B cell (primary cell): Measurements from ENCODE around the gene POLR2B. TPM values are rescaled to one million over a fixed set of nuclear protein-coding genes. Genes with fewer than 3 reads are reported as not detected.

ENCODE experiments used
- ATAC-seq: fragments of 200-7000 bp; cut with Tn5 transposase; one replicate; pipeline ENCODE4 v1.10.0; 2021; ENCODE audit warnings: low read depth, mild to moderate bottlenecking, moderate number of reproducible peaks, moderate library complexity
- CTCF ChIA-PET: fragments of 350-600 bp; sonication (Branson Sonifier 250); formaldehyde crosslinking; loops from one replicate; lab custom pipeline; 2021; ENCODE audit warnings: antibody characterized with exemption, inconsistent platforms; lab: Charles Lee
- POLR2A ChIA-PET: fragments of 350-600 bp; sonication (Branson Sonifier 250); formaldehyde crosslinking; loops from one replicate; lab custom pipeline; 2021; ENCODE audit warnings: antibody characterized with exemption; lab: Charles Lee
- DNase-seq: peaks from one replicate; pipeline ENCODE4 v3.0.0; 2013
- H2AFZ ChIP-seq: 2 replicates; pipeline ENCODE4 v1.6.1; 2012; ENCODE audit warnings: mild to moderate bottlenecking, low read depth, low read length; ENCODE audit not compliant: insufficient read depth, poor library complexity, severe bottlenecking
- H3K27ac ChIP-seq, 2 donors: 1 replicate in 1 of 2; 2 replicates in 1 of 2; pipeline ENCODE4 v1.5.1; 2012 to 2013; ENCODE audit warnings: low read length in 2 of 2, mild to moderate bottlenecking in 2 of 2, moderate library complexity in 1 of 2
- H3K27me3 ChIP-seq, 4 experiments: fragments of 200-600 bp in 1 of 4; sonication (generic) in 1 of 4; replicated peaks in 1 of 4; 1 replicate in 2 of 4; 2 replicates in 2 of 4; pipeline versions ENCODE4 v1.6.1 to v1.7.0; 2013 to 2016; ENCODE audit warnings: low read length in 3 of 4, mild to moderate bottlenecking in 2 of 4, mixed read lengths in 1 of 4, moderate library complexity in 1 of 4; ENCODE audit not compliant: insufficient read depth in 4 of 4, control insufficient read depth in 3 of 4; ENCODE audit errors: control extremely low read depth in 1 of 4
- H3K36me3 ChIP-seq, 2 experiments: replicated peaks in 1 of 2; 1 replicate in 1 of 2; 2 replicates in 1 of 2; pipeline versions ENCODE4 v1.6.1 to v1.7.1; 2013; ENCODE audit warnings: low read length in 1 of 2; ENCODE audit not compliant: insufficient read depth in 2 of 2, control insufficient read depth in 1 of 2; ENCODE audit errors: control extremely low read depth in 1 of 2, extremely low read depth in 1 of 2
- H3K4me1 ChIP-seq, 2 donors: fragments of 200-600 bp in 1 of 2; sonication (generic) in 1 of 2; 1 replicate in 1 of 2; 2 replicates in 1 of 2; pipeline versions ENCODE4 v1.5.1 to v1.6.1; 2013 to 2017; ENCODE audit warnings: low read length in 2 of 2; ENCODE audit not compliant: control insufficient read depth in 2 of 2, insufficient read depth in 2 of 2
- H3K4me2 ChIP-seq: replicated peaks from 2 replicates; pipeline ENCODE3; 2012; ENCODE audit warnings: mild to moderate bottlenecking, low read depth, low read length; ENCODE audit not compliant: poor library complexity, severe bottlenecking
- H3K4me3 ChIP-seq, 5 experiments: fragments of 200-600 bp in 1 of 5; sonication (generic) in 1 of 5; 1 replicate in 3 of 5; 2 replicates in 2 of 5; pipeline versions ENCODE4 v1.5.1 to v1.7.0; 2011 to 2016; ENCODE audit warnings: low read length in 4 of 5, mild to moderate bottlenecking in 4 of 5, low read depth in 2 of 5, control low read depth in 1 of 5, moderate library complexity in 1 of 5; ENCODE audit not compliant: insufficient read depth in 1 of 5; ENCODE audit errors: control extremely low read depth in 1 of 5, extremely low read depth in 1 of 5
- H3K79me2 ChIP-seq: fragments of 200-600 bp; sonication (generic); one replicate; pipeline ENCODE4 v1.6.0; 2016; ENCODE audit warnings: low read length; ENCODE audit not compliant: control insufficient read depth, insufficient read depth
- H3K9ac ChIP-seq: fragments of 200-600 bp; sonication (generic); 2 replicates; pipeline ENCODE4 v1.6.1; 2017; ENCODE audit warnings: mild to moderate bottlenecking, low read length, moderate library complexity
- H3K9me3 ChIP-seq, 3 donors: one replicate each; pipeline versions ENCODE4 v1.6.1 to v1.7.1; 2013; ENCODE audit warnings: low read length in 2 of 3; ENCODE audit not compliant: control insufficient read depth in 2 of 3, insufficient read depth in 1 of 3; ENCODE audit errors: control extremely low read depth in 1 of 3
- H4K20me1 ChIP-seq: 2 replicates; pipeline ENCODE4 v1.6.0; 2012; ENCODE audit warnings: mild to moderate bottlenecking, low read length; ENCODE audit not compliant: insufficient read depth, control insufficient read depth, poor library complexity, severe bottlenecking
- H3K27ac Mint-ChIP-seq: one replicate; pipeline ENCODE4 v1.8.0; 2021; ENCODE audit warnings: mixed read lengths
- H3K27me3 Mint-ChIP-seq: one replicate; pipeline ENCODE4 v1.8.0; 2021; ENCODE audit warnings: mixed read lengths
- H3K4me1 Mint-ChIP-seq: one replicate; pipeline ENCODE4 v1.8.0; 2021; ENCODE audit warnings: mixed read lengths
- H3K4me3 Mint-ChIP-seq: one replicate; pipeline ENCODE4 v1.8.0; 2021; ENCODE audit warnings: mixed read lengths
- H3K9me3 Mint-ChIP-seq: one replicate; pipeline ENCODE4 v1.8.0; 2022; ENCODE audit warnings: mixed read lengths; ENCODE audit not compliant: insufficient read depth
- EZH2 ChIP-seq: IDR thresholded peaks from 2 replicates; pipeline ENCODE4 v1.6.1; 2012; ENCODE audit warnings: borderline replicate concordance, low read depth, mild to moderate bottlenecking, moderate library complexity, low read length; ENCODE audit not compliant: insufficient read depth, poor library complexity, severe bottlenecking
- whole genome bisulfite sequencing: methylation state at CpG from one replicate; pipeline ENCODE4 v1.1.5; 2013; ENCODE audit warnings: missing lambda C conversion rate; ENCODE audit not compliant: insufficient coverage; 5-methylcytosine and 5-hydroxymethylcytosine counted together
- intact Hi-C: fragments of 100-400 bp; cut with micrococcal nuclease; formaldehyde crosslinking; loops from one replicate; pipeline ENCODE4 v1.10.0; 2022
- polyA plus RNA-seq: library from polyadenylated mRNA; depleted of rRNA; stranded (reverse); fragments of >200 nt; gene quantifications from 2 replicates; pipeline ENCODE4 v1.2.3, GENCODE V29; 2012
- total RNA-seq, 2 donors: library from RNA; stranded (reverse); fragments of 120-200 nt in 1 of 2; gene quantifications; 1 replicate in 1 of 2; 2 replicates in 1 of 2; pipeline versions ENCODE4 v1.2.3 to v1.2.4, GENCODE V29; 2013 to 2022
- TF ChIP-seq, protein P1 (sequence below): fragments of 200-600 bp; IDR thresholded peaks from one replicate; pipeline ENCODE4 v1.8.0; 2022; ENCODE audit warnings: antibody characterized with exemption, mild to moderate bottlenecking

POLR2B gene
- total and polyA plus RNA-seq, 2 donors (not counting 1 experiment from before 2014, with no cell fraction given): 37.5 to 108 TPM

DNA sequence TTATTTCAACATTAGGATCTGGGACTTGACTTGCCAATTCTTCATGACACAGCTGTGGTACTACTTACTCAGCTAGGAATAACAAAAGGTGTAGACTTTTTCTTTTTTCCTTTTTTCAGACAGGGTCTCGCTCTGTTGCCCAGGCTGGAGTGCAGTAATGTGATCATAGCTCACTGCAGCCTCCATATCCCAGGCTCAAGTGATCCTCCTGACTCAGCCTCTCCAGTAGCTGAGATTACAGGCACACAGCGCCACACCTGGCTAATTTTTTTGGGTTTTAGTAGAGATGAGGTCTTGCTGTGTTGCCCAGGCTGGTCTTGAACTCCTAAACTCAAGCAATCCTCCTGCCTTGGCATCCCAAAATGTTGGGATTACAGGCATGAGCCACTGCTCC is 17.6 kb upstream of the POLR2B start:
- 83% methylated on average over 1 of the region's 2 CpGs for WGBS

DNA sequence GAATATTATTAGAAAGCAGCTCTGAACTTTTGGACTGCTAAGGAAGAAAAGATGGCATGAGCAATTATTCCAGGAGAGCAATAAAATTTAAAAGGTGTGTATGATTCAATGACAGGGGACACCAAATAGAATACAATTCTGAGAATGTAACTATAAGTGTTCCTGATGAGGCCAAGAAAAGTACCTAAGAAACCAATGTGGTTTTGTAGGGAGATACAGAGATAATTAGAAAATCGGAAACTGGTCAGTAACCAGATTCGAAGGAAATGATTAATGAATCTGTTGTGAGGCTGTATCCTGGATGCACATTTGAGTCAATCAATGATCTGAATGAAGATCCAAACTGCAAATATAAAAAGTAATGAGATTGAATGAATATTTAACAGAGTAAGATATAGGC is 7.3 kb upstream of the POLR2B start:
- Histone ChIP-seq H3K79me2 (peaks cover 35% of the 10 kb centered on the region), H3K36me3 (peaks cover 22 to 65% of the 10 kb centered on the region in 2 experiments), H3K9ac (no peak overlapping the region), H3K27ac (no peak overlapping the region), H4K20me1 (peaks cover 29% of the 10 kb centered on the region), H3K27me3 (no peaks in the 10 kb centered on the region), H3K4me1 (peaks cover 8 to 19% of the 10 kb centered on the region in 2 donors), H3K4me3 (no peak overlapping the region), H3K4me2 (no peak overlapping the region), H2AFZ (no peak overlapping the region), H3K9me3 (no peaks in the 10 kb centered on the region)
- ATAC-seq (no peak), DNase-seq (no peak)
- Mint-ChIP-seq H3K27me3 (no peaks in the 10 kb centered on the region), H3K4me3 (no peak overlapping the region), H3K4me1 (peaks cover 19% of the 10 kb centered on the region), H3K9me3 (no peaks in the 10 kb centered on the region), H3K27ac (no peak overlapping the region)
- TF ChIP-seq, protein P1, sequence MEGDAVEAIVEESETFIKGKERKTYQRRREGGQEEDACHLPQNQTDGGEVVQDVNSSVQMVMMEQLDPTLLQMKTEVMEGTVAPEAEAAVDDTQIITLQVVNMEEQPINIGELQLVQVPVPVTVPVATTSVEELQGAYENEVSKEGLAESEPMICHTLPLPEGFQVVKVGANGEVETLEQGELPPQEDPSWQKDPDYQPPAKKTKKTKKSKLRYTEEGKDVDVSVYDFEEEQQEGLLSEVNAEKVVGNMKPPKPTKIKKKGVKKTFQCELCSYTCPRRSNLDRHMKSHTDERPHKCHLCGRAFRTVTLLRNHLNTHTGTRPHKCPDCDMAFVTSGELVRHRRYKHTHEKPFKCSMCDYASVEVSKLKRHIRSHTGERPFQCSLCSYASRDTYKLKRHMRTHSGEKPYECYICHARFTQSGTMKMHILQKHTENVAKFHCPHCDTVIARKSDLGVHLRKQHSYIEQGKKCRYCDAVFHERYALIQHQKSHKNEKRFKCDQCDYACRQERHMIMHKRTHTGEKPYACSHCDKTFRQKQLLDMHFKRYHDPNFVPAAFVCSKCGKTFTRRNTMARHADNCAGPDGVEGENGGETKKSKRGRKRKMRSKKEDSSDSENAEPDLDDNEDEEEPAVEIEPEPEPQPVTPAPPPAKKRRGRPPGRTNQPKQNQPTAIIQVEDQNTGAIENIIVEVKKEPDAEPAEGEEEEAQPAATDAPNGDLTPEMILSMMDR: no peak
- no peak for TF ChIP-seq EZH2
- intact Hi-C loops: no loop called here
- ChIA-PET POLR2A (no interaction called here), CTCF (no interaction called here)
- WGBS: 93% methylated on average over 2 of the region's 2 CpGs

More for the DNA sequence above, 17.6 kb upstream of the POLR2B start:
- H3K27me3 Mint-ChIP-seq: no peaks in the 10 kb centered on the region
- H3K27me3 ChIP-seq: no peaks in the 10 kb centered on the region
- no peak overlapping the region for H3K9ac ChIP-seq
- H3K4me2 ChIP-seq: no peak overlapping the region
- ChIA-PET CTCF (interaction anchor here (2.5 kb wide), 1 partner anchor 17 kb away, joined by 14 read pairs; the partner anchor contains the start of genes NOA1 and POLR2B), POLR2A (interaction anchor here (0.5 kb wide), 1 partner anchor 23 kb away, joined by 3 read pairs; no protein-coding TSS in a partner anchor)
- no peak for DNase-seq
- H3K79me2 ChIP-seq: no peaks in the 10 kb centered on the region
- ATAC-seq: no peak
- no peak overlapping the region for H3K4me3 Mint-ChIP-seq
- H3K27ac Mint-ChIP-seq: no peak overlapping the region
- H3K9me3 ChIP-seq: no peaks in the 10 kb centered on the region
- no peaks in the 10 kb centered on the region for H4K20me1 ChIP-seq
- no peak overlapping the region for H2AFZ ChIP-seq
- peaks cover 0 to 28% of the 10 kb centered on the region in 2 experiments for H3K36me3 ChIP-seq
- no peak overlapping the region for H3K27ac ChIP-seq
- no peaks in the 10 kb centered on the region for H3K4me1 Mint-ChIP-seq
- TF ChIP-seq EZH2: no peak
- TF ChIP-seq, protein P1: no peak
- no peak overlapping the region for H3K4me3 ChIP-seq
- no peaks in the 10 kb centered on the region for H3K4me1 ChIP-seq
- no peaks in the 10 kb centered on the region for H3K9me3 Mint-ChIP-seq
- intact Hi-C loops: no loop called here
